Measurements from ENCODE around the gene ADI1.
"Not testable (repeated sequence)": the region's sequence is repeated elsewhere in the genome, so short reads cannot be mapped to it uniquely, and the experiment has no call there.

Gene ADI1

DNA sequence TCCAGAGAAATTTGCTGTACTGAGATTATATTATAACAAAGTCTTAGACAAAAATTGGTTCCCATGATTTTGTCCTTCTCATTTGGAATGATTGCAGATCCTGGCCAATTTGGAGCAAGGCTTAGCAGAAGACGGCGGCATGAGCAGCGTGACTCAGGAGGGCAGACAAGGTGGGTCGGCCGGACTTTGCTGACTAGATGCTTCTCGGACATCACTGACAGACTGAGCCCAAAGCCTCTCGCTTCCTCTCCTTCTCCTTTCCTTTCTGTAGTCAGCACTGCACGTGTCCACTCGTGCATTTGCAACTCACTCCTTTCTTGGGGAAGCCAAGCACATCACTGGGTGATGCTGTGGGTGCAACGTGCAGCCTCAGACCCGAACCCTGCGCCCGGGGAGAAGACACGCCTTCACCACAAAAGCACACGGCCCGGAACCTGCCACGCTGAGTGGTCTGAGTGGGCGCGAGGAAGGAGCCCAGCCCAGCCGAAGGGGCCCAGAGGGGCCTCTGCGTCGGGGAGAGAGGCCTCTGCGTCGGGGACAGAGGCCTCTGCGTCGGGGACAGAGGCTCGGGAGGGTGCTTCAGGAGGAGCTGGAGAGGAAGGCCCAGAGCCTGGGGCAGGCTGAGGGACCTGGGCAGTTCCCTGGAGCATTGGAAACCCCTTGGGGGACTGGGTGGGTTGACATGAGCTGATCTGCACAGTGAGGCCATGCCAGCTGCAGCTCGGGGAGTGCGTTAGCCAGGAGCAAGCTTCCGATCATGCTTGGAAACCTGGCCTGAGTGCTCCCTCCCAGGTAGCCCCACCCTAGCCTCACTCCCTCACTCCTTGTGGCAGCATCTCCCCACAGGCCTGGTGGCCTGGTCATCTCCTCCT, 61.6 kb downstream of the ADI1 start:
- no peak for TF ChIP-seq SPI1 (IDR thresholded peaks at IDR 0.05; ENCODE audit: borderline replicate concordance, low read depth)
- no peak for TF ChIP-seq CTCF (IDR thresholded peaks at IDR 0.05; ENCODE audit: insufficient read depth, low read length)
- TF ChIP-seq POLR2AphosphoS5 (IDR thresholded peaks at IDR 0.05; ENCODE audit: low read depth), result no peak
- no peak for TF ChIP-seq REST (IDR thresholded peaks at IDR 0.05; ENCODE audit: insufficient replicate concordance, low read depth)
- no peak for TF ChIP-seq GABPA (IDR thresholded peaks at IDR 0.05; ENCODE audit: low read depth)
- H3K27me3 ChIP-seq (ENCODE audit: insufficient read depth, poor library complexity, severe bottlenecking), result no peaks in the 10 kb centered on the region
- H3K4me3 ChIP-seq (replicated peaks; ENCODE audit: insufficient read depth, low read length), result no peak overlapping the region
- no peak for DNase-seq (ENCODE audit: low read depth in 1 of 2, low spot score in 1 of 2)
- H3K27ac ChIP-seq (replicated peaks), result no peak overlapping the region

DNA sequence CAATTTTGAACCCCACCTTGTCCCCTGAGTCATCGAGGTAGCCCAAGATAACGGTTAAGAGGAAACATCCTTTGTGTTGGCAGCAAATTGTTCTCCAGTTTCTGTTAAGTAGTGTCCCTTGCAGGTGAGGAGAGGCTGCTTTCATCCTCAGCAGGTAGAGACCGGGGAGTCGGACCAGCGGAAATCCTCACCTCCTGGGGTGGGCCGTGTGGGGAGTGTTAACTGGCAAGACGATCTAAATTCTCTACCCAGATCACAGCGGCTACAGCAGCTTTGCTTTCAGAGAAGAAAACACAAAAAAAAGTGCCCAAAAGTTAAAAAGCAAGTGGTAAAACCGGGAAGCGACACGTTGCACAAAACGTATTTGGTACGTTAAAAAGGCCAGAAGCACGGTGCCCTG, 63.2 kb downstream of the ADI1 start:
- DNase-seq (ENCODE audit: low read depth in 1 of 2, low spot score in 1 of 2), result no peak
- no peak for TF ChIP-seq SPI1 (IDR thresholded peaks at IDR 0.05; ENCODE audit: borderline replicate concordance, low read depth)
- TF ChIP-seq POLR2AphosphoS5 (IDR thresholded peaks at IDR 0.05; ENCODE audit: low read depth), result no peak
- no peak for TF ChIP-seq GABPA (IDR thresholded peaks at IDR 0.05; ENCODE audit: low read depth)
- no peak for TF ChIP-seq REST (IDR thresholded peaks at IDR 0.05; ENCODE audit: insufficient replicate concordance, low read depth)
- TF ChIP-seq CTCF (IDR thresholded peaks at IDR 0.05; ENCODE audit: insufficient read depth, low read length), result no peak
- H3K27ac ChIP-seq (replicated peaks), result no peak overlapping the region
- H3K27me3 ChIP-seq (ENCODE audit: insufficient read depth, poor library complexity, severe bottlenecking), result no peaks in the 10 kb centered on the region
- H3K4me3 ChIP-seq (replicated peaks; ENCODE audit: insufficient read depth, low read length), result no peak overlapping the region

DNA sequence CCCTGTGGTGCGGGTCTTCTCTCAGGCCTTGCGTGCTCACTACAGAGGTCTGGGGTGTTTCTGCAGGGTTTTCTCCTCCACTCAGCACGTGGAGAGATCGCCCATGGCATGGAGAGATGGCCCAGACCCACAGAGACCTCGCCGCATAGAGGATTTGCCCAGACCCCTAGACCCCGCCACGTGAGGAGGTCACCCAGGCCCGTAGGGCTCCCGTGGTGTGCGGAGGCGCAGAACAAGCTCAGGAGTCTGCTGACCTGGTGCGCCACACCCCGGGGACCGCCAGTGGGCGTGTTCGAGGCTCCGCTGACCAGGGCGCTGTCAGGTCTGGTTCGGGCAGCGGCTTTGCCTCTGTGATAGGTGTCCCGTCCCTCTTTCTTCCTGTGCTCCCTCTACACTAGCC, 64.5 kb downstream of the ADI1 start:
- TF ChIP-seq REST (IDR thresholded peaks at IDR 0.05; ENCODE audit: insufficient replicate concordance, low read depth) (no peak), SPI1 (IDR thresholded peaks at IDR 0.05; ENCODE audit: borderline replicate concordance, low read depth) (no peak), CTCF (IDR thresholded peaks at IDR 0.05; ENCODE audit: insufficient read depth, low read length) (no peak), GABPA (IDR thresholded peaks at IDR 0.05; ENCODE audit: low read depth) (no peak), POLR2AphosphoS5 (IDR thresholded peaks at IDR 0.05; ENCODE audit: low read depth) (no peak)
- H3K27me3 ChIP-seq (ENCODE audit: insufficient read depth, poor library complexity, severe bottlenecking), result no peaks in the 10 kb centered on the region
- no peak for DNase-seq (ENCODE audit: low read depth in 1 of 2, low spot score in 1 of 2)
- H3K27ac ChIP-seq (replicated peaks), result no peak overlapping the region
- H3K4me3 ChIP-seq (replicated peaks; ENCODE audit: insufficient read depth, low read length), result no peak overlapping the region

DNA sequence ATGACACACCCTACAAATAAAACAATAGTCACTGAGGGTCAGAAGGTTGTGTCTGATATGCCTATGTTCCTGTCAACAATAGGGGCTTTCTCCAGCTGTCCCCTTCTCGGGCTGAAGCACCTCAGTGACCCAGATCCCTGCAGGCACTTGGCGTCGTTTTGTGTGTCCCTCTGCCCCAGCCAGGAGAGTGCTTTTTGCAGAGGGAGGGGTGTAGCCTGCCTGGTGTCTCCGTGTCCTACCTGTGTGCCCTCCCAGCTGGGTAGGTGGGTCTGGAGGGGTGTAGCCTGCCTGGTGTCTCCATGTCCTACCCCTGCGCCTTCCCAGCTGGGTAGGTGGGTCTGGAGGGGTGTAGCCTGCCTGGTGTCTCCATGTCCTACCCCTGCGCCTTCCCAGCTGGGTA, 65.3 kb downstream of the ADI1 start:
- not testable (repeated sequence) for DNase-seq (ENCODE audit: low read depth in 1 of 2, low spot score in 1 of 2); H3K27ac ChIP-seq (replicated peaks); H3K4me3 ChIP-seq (replicated peaks; ENCODE audit: insufficient read depth, low read length); H3K27me3 ChIP-seq (ENCODE audit: insufficient read depth, poor library complexity, severe bottlenecking)

Data from HL-60 (cell line).